Measurements from ENCODE around the gene CDC42BPG.

Gene CDC42BPG

GRCh38 chr11:64878223-64878493 is 33.7 kb upstream of the CDC42BPG start:
- no peak for DNase-seq

DNA sequence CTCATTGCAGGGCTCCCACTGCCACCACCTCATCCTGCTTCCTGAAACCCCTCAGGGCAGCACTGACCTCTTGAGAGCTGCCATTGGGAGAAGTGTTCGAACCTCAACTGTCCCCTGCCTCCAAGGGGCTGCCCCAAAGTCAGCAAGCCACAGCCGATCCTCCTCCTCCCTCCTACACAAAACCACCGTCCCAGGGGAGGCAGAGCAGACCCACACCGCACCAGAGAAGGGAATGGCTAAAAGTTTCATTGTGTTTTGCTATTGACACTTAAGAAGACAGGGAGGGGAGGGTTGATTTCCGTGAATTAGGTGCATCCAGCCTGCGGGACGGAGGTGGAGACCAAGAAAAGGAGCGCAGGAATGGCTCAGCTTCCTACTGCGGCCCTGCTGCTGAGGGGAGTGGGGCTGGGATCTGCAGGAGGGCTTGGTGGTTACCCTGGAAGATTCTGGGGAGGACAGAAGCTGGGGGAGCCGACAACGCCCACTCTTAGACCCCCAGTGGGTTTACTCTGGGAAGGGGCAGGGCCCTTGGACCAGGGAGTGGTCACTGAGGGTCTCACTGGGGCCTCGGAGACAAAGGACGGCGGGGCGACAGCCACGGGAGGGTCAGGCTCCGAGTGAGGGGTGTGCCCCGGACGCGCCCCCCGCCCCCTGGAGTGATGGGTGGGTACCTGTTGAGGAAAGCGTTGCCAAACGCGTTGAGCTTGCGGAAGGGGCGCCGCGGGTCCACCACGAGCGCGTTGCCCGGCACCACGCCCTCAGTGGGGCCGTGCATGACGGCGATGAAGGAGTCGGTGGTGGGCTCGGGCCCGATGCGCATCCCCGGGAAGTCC is 33.2 kb upstream of the CDC42BPG start:
- DNase-seq, result no peak

- peak; percentile 67 for DNase-seq
These were observed 32.4 kb upstream of the CDC42BPG start for GRCh38 chr11:64876835-64877341.

- no peak for DNase-seq
These were observed 31.8 kb upstream of the CDC42BPG start for GRCh38 chr11:64876229-64876750.

DNA sequence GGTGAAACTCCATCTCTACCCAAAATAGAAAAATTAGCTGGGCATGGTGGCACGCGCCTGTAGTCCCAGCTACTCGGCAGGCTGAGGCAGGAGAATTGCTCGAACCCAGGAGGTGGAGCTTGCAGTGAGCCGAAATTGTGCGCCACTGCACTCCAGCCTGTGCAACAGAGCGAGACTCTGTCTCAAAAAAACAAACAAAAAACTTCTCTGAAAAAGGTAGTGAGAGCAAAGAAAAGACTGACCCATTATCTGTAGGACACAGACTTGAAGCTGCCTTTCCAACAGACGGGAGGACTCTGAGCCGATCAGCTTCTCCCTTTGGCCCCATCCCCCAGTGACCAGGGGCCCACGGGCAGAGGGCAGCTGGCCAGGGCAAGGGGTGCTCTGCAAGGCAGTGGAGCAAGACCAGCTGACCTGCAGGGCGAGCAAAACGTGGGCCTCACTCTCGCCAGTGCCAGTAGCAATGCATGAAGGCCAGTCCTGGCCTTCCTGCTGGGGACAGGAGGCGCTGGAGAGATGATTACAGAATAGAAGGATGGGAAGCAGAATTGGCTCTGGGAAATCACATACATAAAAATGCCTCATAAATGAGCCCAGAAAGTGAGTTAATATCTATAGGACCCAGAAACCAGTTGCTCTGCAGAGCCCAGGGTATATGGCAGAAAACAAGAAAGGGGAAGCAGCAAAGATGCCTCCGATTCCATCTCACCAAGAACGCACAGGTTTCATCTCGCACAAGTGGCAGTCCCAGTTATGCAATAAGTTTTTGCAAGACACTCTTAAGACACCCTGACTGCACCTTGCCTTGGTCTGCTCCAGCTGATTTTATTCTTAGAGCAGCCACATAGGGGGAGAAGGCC is 31.1 kb upstream of the CDC42BPG start:
- DNase-seq, result no peak

- no peak for DNase-seq
These were observed 30.1 kb upstream of the CDC42BPG start for GRCh38 chr11:64874308-64875240.

DNA sequence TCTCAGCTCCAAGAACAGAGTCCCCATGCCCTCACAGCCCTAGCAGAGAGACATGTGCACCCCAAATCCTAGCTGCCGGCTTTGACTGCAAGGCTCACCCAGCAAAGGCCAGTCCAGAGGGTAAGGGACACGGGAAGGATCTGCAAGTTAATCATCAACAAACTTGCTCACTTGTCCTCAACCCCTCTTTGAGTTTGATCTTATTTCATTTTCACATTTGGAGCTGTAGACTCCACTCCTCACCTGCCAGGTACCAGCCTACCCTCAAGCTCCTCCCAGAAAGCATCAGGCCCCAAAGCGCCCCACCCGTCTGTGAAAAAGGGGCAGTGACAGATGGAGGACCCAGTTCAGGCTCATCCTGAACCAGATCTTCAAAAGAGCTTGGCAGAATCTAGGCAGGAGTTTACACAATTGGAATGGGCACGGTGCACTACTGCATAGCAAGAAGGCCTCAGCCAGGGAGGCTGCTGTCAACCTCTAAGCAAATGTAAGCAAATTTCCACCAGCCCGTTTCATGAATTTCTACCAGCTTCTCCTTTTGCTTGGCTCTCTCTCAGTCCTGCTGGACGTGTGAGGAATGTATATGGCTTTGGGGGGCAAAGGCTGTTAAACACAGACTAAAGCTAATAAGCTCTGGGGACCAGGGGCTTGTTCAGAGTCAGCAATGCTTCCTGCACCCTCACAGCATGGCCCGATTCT is 28.5 kb upstream of the CDC42BPG start:
- DNase-seq, result no peak

GRCh38 chr11:64871492-64871891 is 27.0 kb upstream of the CDC42BPG start:
- no peak for DNase-seq

DNA sequence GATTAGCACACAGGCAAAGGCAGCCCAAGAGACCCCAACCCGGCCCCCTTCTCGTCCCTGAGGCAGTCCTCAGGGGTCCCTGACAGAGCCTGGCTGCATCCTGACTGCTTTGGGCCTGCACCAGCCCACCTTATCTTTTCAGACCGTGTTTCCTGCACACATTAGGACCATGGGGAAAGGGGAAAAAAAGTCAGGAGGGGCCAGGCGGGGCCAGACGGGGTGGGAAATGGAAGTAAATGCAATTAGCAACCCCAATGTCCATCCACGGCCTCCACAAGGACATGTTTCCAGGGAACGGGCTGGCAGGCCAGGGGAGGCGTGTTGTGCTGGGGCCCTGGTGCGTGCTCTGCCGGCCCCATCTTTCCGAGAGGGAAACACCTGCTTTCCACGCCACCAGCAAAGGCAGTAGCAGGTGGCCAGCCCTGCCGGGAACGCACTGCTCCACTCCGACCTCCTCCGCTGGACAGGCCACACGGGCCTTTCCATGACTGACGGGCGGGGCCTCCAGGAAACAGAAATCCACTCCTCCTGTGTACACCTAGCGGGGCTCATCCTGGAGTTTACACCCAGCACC is 26.5 kb upstream of the CDC42BPG start:
- no peak for DNase-seq

DNA sequence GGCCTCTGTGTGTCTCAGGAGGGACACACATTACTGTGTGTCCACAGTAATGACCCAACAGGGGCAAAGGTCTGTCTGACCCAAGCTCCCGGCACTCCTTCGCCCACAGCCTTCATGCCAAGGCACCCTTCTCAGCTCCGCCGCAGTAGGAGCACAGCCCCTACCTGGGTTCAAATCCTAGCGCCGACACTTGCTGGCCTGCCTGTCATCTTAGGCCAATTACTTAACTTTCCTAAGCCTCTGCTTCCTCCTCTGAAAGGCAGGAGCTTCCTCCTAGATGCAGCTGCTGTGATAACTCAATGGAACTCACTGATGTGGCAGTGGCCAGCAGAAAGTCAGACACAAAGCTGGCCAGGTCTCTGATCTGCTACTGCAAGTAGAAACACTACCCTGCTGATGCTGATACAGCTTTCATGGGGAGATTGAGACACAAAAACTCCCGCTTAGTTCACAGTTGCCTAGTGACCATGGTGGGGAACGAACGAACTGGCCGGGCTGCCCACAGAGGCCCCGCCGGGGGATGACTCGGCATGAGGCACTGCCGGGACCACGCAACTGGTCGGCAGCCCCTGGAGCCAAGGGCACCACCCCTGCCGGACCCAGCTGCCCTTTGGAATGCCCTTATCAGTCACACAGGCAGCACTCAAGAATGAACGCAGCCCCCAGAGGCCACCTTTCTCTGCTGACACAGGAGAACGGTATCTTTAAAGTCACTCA is 25.9 kb upstream of the CDC42BPG start:
- no peak for DNase-seq

DNA sequence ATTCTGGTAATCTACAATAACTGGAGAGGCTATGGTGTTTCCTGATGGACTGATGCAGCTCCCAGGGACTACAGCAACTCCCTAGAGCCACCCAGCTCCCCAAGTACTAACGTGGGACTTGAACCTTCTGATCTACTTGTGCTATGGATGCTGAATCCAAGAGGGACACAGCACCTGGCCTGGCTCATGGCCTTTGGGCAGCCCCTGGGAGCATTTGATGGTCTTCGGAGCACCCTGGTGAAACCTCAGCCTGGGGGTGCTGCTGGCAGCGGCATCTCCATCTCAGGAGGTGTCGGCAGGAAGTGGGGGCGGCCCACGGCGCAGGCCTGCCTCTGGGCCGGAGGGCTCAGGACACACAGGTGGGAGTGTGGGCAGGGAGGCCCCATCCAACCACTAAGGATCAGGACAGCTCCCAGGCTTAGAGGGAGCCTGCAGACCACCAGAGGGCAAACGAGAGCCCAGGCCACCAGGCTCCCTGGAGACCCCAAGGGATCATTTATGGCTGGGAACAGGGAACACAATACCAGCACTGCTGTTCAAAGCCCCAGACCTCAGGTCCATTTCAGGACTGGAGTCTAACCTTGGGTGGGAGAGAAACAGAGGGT is 25.2 kb upstream of the CDC42BPG start:
- DNase-seq, result no peak

DNA sequence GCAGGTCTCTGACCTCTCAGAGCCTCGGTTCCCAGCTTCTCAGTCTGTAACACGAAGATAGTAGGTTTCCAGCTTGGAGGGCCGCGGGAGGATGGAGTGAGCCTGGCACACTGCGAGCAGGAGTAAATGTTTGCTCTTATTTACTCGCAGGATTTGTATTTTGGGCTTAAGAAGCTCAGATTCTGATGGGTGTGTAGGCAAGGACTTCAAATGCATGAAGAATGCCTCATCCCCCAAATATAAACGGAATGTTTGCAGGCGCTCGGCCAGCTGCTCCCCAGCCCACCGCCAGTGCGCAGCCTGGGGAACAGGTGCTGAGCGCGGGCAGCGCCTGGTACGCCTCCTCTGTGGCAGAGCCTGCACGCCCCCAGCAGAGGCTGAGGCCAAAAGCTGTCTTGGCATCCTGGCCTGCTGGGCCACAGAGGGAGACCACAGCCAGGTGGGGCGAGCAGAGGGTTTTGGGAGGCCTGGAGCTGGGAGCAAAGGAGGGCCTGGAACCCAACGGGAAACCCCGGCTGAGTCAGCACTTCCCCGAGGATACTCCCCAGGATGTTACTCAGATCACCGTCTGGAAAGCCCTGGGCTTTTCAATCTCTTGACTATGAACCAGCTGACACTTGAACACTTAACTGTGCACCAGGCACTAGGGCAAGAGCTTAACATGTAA is 24.6 kb upstream of the CDC42BPG start:
- peak; percentile 77 for DNase-seq

DNA sequence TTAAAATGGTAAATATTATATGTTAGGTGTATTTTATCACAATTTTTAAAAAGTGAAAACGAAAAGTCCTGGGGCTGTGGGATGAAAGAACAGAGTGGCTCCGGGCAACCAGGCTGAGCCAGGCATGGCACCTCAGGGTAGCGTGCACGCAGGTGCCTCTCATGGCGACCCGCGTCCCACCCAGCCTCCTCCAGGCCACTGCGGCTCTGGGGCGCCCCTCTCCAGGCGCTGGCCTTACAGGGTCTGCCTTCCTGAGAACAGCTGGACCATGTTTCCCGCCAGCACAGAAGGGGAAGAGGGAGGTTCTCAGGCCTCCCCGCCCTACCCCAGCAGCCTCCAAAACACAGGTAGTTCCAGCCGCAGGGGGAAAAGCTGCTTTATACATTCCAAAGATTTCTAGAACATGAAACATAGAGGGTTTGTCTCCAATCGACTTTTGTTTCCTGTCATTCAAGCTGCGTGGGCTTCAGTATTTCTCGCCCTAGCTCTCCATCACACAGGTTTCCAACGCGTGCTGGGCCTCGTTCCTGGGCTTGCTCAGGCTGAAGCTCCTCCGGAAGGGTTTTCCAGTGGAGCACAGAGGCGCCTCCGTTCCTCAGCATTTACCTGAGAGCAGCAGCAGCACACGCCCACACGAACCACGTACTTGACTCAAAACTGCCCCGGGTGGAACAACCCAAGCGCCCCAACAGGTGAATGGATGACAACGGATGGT is 23.5 kb upstream of the CDC42BPG start:
- DNase-seq, result no peak

DNA sequence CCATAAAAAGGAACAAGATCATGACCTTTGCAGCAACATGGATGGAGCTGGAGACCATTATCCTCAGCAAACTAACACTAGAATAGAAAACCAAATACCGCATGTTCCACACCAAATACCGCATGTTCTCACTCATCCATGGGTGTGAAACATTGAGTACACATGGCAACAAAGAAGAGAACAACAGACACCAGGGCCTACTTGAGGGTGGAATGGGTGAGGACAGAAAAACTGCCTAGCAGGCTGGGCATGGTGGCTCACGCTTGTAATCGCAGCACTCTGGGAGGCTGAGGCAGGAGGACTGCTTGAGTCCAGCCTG is 21.7 kb upstream of the CDC42BPG start:
- no peak for DNase-seq

DNA sequence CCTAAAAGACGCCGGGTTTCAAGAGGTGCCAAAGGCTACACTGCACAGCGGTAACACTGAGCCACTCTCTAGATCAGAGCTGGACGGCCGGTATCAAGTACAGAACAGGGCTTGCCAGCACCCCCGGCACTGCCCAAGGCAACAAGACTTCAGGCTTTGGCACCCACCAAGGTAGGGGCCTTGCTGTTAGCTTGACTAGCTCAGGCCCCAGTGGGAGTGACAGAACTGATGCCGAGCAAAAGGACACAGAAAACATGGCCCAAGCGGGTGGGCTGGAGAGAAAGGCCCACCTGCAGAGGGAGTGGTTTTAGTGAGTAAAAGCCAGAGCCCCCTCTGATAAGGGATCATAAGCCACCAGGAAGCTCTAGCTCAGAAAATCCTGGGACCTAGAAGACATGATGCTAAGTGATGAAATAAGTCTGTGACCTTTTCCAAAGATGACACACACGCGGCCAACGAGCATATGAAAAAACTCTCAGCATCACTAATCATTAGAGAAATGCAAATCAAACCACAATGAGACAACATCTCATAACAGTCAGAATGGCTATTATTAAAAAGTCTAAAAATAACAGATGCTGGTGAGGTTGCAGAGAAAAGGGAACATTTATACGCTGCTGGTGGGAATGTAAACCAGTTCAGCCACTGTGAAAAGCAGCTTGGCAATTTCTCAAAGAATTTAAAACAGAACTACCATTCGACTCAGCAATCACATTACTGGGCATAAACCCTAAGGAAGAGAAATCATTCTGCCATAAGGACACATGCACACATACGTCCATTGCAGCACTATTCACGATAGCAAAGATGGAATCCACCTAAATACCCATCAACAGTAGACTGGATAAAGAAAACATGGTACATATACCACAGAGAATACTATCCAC is 21.1 kb upstream of the CDC42BPG start:
- peak; percentile 80 for DNase-seq

- DNase-seq, result peak; percentile 86
These were observed 20.2 kb upstream of the CDC42BPG start for GRCh38 chr11:64864473-64865285.

DNA sequence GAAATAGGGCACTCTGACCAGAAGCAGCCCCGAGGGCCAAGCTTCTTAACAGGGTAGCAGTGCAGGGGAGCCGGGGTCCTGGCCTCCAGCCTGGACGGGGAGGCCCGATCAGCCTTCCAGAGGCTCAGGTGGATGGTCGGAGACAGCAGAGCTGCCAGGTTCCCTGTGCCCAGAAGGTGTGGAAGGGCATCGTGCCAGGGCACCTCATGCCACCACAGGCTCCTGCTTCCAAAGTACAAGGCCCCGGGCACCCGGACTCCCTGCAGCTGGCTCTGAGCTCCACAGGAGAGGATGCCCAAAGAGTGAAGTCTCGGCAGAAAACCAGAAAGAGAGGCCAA is 19.7 kb upstream of the CDC42BPG start:
- no peak for DNase-seq

Data from fibroblast of skin of right quadriceps (primary cell).